Mucosa of stomach (tissue), 1 donor: Measurements from ENCODE around the gene VTA1.
"Not testable (repeated sequence)": the region's sequence is repeated elsewhere in the genome, so short reads cannot be mapped to it uniquely, and the experiment has no call there.

Experiments used
- H3K27me3 ChIP-seq: one replicate; pipeline ENCODE4 v1.7.0; 2013; ENCODE audit warnings: mild to moderate bottlenecking, low read length; ENCODE audit not compliant: control insufficient read depth, insufficient read depth
- H3K36me3 ChIP-seq: one replicate; pipeline ENCODE4 v1.7.0; 2013; ENCODE audit warnings: low read length; ENCODE audit not compliant: control insufficient read depth, insufficient read depth
- H3K4me1 ChIP-seq: one replicate; pipeline ENCODE4 v1.7.0; 2013; ENCODE audit warnings: mild to moderate bottlenecking, low read length; ENCODE audit not compliant: control insufficient read depth, insufficient read depth
- H3K4me3 ChIP-seq: one replicate; pipeline ENCODE4 v1.7.0; 2013; ENCODE audit warnings: low read length
- H3K9ac ChIP-seq: one replicate; pipeline ENCODE4 v1.7.0; 2013; ENCODE audit warnings: mild to moderate bottlenecking, low read length, moderate library complexity
- H3K9me3 ChIP-seq: one replicate; pipeline ENCODE4 v1.7.0; 2013; ENCODE audit warnings: mild to moderate bottlenecking, low read length, moderate library complexity; ENCODE audit not compliant: control insufficient read depth
- donor health status: Pancreatic carcinoma.

VTA1 gene

DNA sequence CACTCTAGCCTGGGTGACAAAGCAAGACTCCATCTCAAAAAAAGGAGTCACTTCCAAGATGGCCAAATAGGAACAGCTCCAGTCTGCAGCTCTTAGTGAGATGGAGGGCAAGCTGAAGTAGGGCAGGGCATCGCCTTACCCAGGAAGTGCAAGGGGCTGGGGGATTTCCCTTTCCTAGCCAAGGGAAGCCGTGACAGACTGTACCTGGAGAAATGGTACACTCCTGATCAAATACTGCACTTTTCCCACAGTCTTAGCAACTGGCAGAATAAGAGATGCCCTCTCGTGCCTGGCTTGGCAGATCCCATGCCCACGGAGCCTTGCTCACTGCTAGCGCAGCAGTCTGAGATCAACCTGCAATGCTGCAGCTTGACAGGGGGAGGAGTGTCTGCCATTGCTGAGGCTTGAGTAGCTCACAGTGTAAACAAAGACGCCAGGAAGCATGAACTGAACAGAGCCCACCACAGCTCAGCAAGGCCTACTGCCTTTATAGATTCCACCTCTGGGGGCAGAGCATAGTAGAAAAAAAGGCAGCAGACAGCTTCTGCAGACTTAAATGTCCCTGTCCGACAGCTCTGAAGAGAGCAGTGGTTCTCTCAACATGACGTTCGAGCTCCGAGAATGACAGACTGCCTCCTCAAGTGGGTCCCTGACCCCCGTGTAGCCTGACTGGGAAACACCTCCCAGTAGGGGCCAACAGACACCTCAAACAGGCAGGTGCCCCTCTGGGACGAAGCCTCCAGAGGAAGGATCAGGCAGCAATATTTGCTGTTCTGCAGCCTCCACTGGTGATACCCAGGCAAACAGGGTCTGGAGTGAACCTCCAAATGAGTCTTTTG lies 85.4 kb downstream of the VTA1 start:
- H3K4me3 ChIP-seq, H3K9me3 ChIP-seq, H3K9ac ChIP-seq: not testable (repeated sequence)

DNA sequence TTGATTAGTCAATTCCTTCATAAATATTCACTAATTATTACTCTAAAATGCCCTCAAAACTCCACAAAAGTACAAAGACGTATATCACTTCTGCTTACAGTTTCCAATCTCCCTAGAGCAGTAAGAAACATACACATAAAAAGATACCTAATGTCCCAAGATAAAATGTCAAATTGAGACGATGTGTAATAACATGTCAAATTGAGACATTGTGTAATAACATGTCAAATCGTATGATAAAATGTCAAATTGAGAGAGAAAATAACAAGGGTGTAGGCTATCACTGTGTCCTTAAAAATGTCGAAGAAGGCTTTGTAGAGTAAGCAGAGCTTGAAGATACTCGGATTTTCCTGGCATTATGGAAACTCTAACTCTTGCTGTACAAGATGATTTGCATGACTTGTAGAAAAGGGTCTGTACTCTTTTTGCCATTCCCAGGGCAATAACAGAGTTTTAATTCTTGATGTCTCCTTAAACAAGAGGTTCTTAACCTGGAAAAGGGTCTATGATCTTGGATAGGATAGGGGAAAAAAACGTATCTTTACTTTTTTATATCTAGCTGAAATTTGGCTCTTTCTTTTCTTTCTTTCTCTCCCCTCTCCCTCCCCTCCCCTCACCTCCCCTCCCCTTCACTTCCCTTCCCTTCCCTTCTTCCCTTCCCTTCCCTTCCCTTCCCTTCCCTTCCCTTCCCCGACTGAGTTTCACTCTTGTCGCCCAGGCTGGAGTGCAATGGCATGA lies 87.1 kb downstream of the VTA1 start:
- no peaks in the 10 kb centered on the region for H3K4me1 ChIP-seq
- no peaks in the 10 kb centered on the region for H3K9me3 ChIP-seq
- no peaks in the 10 kb centered on the region for H3K36me3 ChIP-seq
- H3K4me3 ChIP-seq: no peak overlapping the region
- no peaks in the 10 kb centered on the region for H3K27me3 ChIP-seq
- H3K9ac ChIP-seq: no peak overlapping the region

More for the DNA sequence above, 85.4 kb downstream of the VTA1 start:
- not testable (repeated sequence) for H3K36me3 ChIP-seq, H3K27me3 ChIP-seq, H3K4me1 ChIP-seq

DNA sequence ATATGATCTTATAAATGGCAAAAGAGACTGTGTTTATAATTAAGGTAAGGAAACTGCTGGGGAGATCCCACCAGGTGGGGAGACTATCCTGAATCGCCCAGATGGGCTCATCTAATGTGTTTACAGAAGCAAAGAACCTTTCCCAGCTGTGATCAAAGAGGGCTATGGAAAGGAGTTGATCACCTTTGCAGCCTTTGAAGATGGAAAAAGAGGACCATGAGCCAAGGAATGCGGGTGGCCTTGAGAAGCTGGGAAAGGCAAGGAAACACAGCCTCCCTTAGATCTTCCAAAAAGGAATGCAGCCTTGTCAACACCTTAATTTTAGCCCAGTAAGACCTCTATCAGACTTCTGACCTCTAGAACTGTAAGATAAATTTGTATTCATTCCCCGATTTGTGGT lies 88.2 kb downstream of the VTA1 start:
- Histone ChIP-seq H3K4me1 (no peaks in the 10 kb centered on the region), H3K9me3 (no peaks in the 10 kb centered on the region), H3K27me3 (no peaks in the 10 kb centered on the region)

DNA sequence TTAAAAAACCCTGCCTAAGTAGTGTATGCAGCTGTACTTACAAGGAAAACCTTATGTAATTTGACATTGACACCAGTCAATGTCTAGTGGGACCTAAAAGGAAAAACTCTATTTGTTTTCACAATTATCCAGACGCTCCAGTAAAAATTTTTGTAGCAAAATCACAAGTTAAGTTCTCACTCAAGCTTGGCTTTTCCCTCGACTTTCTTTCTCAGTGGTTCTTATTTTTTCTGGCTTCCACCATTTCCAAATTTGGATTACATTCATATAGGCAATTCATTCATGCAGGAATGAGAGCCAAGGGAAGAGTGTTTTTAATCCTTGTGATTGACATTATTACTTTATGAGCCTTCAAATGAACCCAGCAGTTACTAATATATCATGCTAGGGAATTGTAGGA lies 88.7 kb downstream of the VTA1 start:
- Histone ChIP-seq H3K9ac (no peak overlapping the region), H3K4me1 (no peaks in the 10 kb centered on the region), H3K9me3 (no peaks in the 10 kb centered on the region), H3K27me3 (no peaks in the 10 kb centered on the region), H3K4me3 (no peak overlapping the region), H3K36me3 (no peaks in the 10 kb centered on the region)

More for the DNA sequence above, 88.2 kb downstream of the VTA1 start:
- Histone ChIP-seq H3K9ac (no peak overlapping the region), H3K36me3 (no peaks in the 10 kb centered on the region), H3K4me3 (no peak overlapping the region)

DNA sequence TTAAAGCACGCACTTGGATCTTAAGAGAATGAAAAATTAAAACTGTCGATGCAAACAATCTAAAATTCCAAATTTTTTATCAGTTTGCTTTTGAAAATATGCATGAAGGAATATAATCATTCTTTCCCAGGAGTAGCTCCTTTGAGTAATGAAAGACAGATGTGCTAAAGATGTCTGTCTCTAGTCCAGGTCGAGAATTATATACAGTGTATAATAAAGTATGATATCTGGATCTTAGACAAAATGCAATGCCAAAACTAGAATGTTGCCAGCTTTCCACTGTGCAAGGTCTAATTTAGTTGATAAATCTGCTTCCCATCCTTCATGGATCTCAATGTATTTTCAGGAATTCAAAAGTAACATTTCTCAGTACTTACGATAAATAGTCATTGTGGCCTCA lies 89.6 kb downstream of the VTA1 start:
- H3K36me3 ChIP-seq: no peaks in the 10 kb centered on the region
- H3K9me3 ChIP-seq: no peaks in the 10 kb centered on the region
- H3K27me3 ChIP-seq: no peaks in the 10 kb centered on the region
- H3K9ac ChIP-seq: no peak overlapping the region
- no peaks in the 10 kb centered on the region for H3K4me1 ChIP-seq
- H3K4me3 ChIP-seq: no peak overlapping the region

DNA sequence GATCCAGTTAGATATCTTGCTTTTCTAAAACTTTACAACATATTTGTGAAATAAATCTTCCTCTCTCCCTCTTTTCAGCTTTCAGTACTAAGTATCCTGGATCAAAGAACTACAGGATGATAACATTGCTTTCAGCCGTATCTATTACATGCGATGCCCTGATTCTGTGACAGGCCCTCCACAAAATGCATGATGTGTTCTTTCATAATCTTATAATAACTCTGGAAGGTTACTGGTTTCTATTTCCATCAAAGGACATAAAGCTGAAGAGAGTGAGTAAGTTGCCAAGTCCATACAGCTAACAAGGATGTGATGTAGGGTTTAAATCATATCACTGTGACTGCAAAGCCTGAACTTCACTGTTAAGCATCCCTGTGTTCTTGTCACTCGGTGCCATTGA lies 91.8 kb downstream of the VTA1 start:
- Histone ChIP-seq H3K27me3 (no peaks in the 10 kb centered on the region), H3K36me3 (no peaks in the 10 kb centered on the region), H3K4me1 (no peaks in the 10 kb centered on the region), H3K4me3 (no peak overlapping the region), H3K9ac (no peak overlapping the region), H3K9me3 (no peaks in the 10 kb centered on the region)

DNA sequence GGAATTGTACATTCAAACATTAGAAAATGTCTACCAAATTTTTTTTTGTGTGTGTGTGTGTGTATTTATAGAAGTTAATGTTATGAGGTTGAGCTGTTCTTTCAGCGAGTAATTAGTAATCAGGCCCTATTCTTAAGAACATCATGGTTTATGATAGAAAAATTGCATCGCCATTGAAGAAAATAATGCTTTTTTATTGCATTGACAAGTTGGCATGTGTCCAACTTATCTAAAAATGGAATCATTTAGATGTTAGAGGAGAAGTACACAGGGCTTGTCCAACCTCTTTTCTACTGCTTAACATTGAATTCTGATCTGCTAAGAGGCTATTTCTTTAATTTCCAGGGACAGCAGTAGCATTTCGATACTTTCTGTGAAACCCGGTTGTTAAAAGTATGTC lies 93.1 kb downstream of the VTA1 start:
- Histone ChIP-seq H3K9ac (no peak overlapping the region), H3K27me3 (no peaks in the 10 kb centered on the region), H3K4me3 (no peak overlapping the region), H3K36me3 (no peaks in the 10 kb centered on the region), H3K4me1 (no peaks in the 10 kb centered on the region), H3K9me3 (no peaks in the 10 kb centered on the region)

DNA sequence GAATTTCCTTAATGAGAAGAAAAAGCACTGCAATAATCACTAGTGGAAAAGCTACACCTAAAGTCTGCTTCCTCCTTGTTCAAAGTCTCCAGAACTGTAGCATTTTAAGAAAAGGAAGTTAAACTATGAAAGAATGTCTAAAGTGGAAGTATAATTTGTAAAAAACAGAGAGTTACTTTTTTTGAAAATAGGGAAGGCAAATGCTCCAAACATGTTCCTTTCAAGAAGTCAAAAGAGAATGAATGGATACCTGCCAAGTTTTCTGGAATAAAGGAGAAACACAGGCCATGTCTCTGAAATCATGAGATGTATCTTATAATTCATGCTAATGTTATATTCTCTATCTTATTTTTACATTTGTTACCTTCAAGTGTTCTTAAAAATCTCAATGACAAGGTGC lies 94.0 kb downstream of the VTA1 start:
- Histone ChIP-seq H3K4me1 (no peaks in the 10 kb centered on the region), H3K27me3 (no peaks in the 10 kb centered on the region), H3K9me3 (no peaks in the 10 kb centered on the region), H3K4me3 (no peak overlapping the region), H3K36me3 (no peaks in the 10 kb centered on the region), H3K9ac (no peak overlapping the region)

DNA sequence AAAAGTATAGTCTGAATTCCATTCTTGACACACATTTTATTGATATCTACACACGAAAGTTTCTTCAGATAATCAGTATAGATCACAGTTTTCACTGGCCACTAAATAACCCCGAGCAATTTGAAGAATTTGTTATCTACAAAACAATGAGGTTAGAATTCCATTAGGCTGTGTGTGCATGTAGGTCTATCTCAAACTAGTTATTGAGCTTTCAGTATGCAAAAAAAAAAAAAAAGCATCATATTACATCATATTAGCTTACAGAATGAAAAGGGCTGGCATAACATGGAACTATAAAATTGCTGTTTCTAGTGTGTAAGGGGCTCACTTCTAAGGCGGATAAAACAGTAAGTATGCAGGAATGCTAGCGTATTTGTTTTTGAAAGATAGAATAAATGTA lies 95.2 kb downstream of the VTA1 start:
- H3K36me3 ChIP-seq: no peaks in the 10 kb centered on the region
- no peaks in the 10 kb centered on the region for H3K27me3 ChIP-seq
- H3K9ac ChIP-seq: no peak overlapping the region
- H3K4me3 ChIP-seq: no peak overlapping the region
- H3K9me3 ChIP-seq: no peaks in the 10 kb centered on the region
- H3K4me1 ChIP-seq: no peaks in the 10 kb centered on the region

DNA sequence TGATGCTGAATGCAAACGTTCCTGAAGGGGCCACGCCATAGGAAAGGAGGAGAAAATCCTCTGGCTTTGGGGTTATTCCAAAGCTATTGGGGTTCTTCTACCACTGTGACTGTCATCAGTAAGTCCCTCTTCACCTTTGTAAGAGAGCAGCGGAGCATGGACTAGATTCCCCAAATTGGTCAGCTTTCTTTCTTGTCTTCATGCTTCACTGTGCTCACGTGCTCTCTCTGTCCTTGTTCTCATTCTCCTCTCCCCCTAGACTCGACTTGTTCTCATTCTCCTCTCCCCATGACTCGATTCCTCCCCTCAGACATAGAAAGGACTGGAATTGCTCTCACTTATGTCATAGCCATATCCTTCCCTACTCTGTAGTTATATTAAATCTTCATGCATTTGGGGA lies 99.9 kb downstream of the VTA1 start:
- Histone ChIP-seq H3K9ac (no peak overlapping the region), H3K9me3 (no peaks in the 10 kb centered on the region), H3K36me3 (no peaks in the 10 kb centered on the region), H3K4me1 (no peaks in the 10 kb centered on the region), H3K27me3 (no peaks in the 10 kb centered on the region), H3K4me3 (no peak overlapping the region)

DNA sequence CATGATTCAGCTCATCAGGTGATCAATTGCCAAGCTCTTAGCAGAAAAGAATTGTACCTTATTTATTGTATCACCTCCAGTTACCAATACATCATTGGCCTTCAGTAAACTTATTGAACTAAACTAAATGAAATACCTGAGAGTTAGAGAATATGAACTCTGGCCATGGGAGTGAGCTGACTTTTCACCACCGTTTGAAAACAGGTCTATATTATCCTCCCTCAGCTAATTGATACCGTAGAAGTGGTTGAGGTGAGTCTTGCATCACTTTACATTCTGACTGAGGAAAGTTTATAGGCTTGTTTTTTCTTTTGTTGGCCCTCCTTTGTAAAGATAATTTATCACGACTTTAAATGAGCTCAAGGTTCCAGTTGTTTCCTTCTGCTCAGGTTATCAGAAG lies 102.2 kb downstream of the VTA1 start:
- Histone ChIP-seq H3K4me1 (no peaks in the 10 kb centered on the region), H3K4me3 (no peak overlapping the region), H3K9ac (no peak overlapping the region), H3K9me3 (no peaks in the 10 kb centered on the region), H3K36me3 (no peaks in the 10 kb centered on the region), H3K27me3 (no peaks in the 10 kb centered on the region)

DNA sequence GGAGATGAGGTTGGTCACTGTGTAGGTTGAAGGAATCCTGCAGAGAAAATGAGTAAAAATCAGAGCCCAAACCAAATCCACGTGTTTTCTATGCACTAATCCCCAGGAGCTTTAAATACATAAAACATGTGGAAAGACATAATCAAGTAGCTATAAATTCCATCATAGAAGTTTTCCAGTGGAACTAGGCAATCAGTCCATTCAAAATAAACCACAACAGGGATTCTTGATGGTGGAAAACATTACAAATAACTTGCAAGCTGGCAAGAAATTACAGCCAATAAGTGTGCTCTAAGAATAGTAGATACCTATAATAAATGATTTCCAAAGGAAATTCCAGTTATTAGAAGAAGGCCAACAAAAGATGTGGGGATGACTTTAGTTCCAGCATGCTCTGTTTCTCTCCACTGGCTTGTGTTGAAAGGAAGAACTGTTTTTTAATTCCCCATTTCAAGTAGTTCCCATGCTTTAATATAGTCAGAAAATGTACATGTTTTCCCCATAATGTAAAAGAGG lies 104.9 kb downstream of the VTA1 start:
- Histone ChIP-seq H3K4me3 (no peak overlapping the region), H3K36me3 (no peaks in the 10 kb centered on the region), H3K9ac (no peak overlapping the region), H3K9me3 (no peaks in the 10 kb centered on the region), H3K4me1 (no peaks in the 10 kb centered on the region), H3K27me3 (no peaks in the 10 kb centered on the region)
